ENCODE measurements around the gene TBX1. TPM values are rescaled to one million over a fixed set of nuclear protein-coding genes. Genes with fewer than 3 reads are reported as not detected.

The TBX1 gene
- total RNA-seq, 4 donors from 2014 or later = 1.6 to 7.0 (median 4.8) TPM

- Histone ChIP-seq H3K9me3 (no peaks in the 10 kb centered on the region), H3K4me1 (no peaks in the 10 kb centered on the region), H3K4me3 (no peak overlapping the region), H3K27me3 (peaks cover 3% of the 10 kb centered on the region), H3K36me3 (no peaks in the 10 kb centered on the region), H3K27ac (no peak overlapping the region)
- DNase-seq (ENCODE audit: low spot score in 2 of 2) = no peak
- no peak for TF ChIP-seq POLR2AphosphoS5 (IDR thresholded peaks at IDR 0.05)
- TF ChIP-seq CTCF (IDR thresholded peaks at IDR 0.05) = no peak
- TF ChIP-seq POLR2A (IDR thresholded peaks at IDR 0.05) = no peak
- TF ChIP-seq EP300 (IDR thresholded peaks at IDR 0.05) = no peak
- WGBS = 82% methylated on average over 16 of the region's 21 CpGs
These were observed 18.2 kb upstream of the TBX1 start for GRCh38 chr22:19742160-19743066.

GRCh38 chr22:19743081-19743480, 17.5 kb upstream of the TBX1 start:
- WGBS = 93% methylated on average over 4 of the region's 6 CpGs
- Histone ChIP-seq H3K36me3 (no peaks in the 10 kb centered on the region), H3K27ac (no peak overlapping the region), H3K4me1 (no peaks in the 10 kb centered on the region), H3K9me3 (no peaks in the 10 kb centered on the region), H3K27me3 (peaks cover 3% of the 10 kb centered on the region), H3K4me3 (no peak overlapping the region)
- TF ChIP-seq POLR2AphosphoS5 (IDR thresholded peaks at IDR 0.05) (no peak), EP300 (IDR thresholded peaks at IDR 0.05) (no peak), CTCF (IDR thresholded peaks at IDR 0.05) (no peak), POLR2A (IDR thresholded peaks at IDR 0.05) (no peak)
- DNase-seq (ENCODE audit: low spot score in 2 of 2) = no peak

GRCh38 chr22:19743651-19744050, 16.9 kb upstream of the TBX1 start:
- no peak for DNase-seq (ENCODE audit: low spot score in 2 of 2)
- Histone ChIP-seq H3K27me3 (peaks cover 2% of the 10 kb centered on the region), H3K27ac (no peak overlapping the region), H3K36me3 (no peaks in the 10 kb centered on the region), H3K4me1 (no peaks in the 10 kb centered on the region), H3K9me3 (no peaks in the 10 kb centered on the region), H3K4me3 (no peak overlapping the region)
- no peak for TF ChIP-seq EP300 (IDR thresholded peaks at IDR 0.05)
- no peak for TF ChIP-seq POLR2A (IDR thresholded peaks at IDR 0.05)
- no peak for TF ChIP-seq POLR2AphosphoS5 (IDR thresholded peaks at IDR 0.05)
- TF ChIP-seq CTCF (IDR thresholded peaks at IDR 0.05) = no peak
- WGBS = no CpG with 5 or more reads among the region's 4 CpGs

GRCh38 chr22:19744350-19745006, 16.1 kb upstream of the TBX1 start:
- WGBS = 86% methylated on average over 10 of the region's 13 CpGs

More at GRCh38 chr22:19744350-19745006, 16.1 kb upstream of the TBX1 start:
- TF ChIP-seq POLR2A (IDR thresholded peaks at IDR 0.05) (no peak), POLR2AphosphoS5 (IDR thresholded peaks at IDR 0.05) (no peak), CTCF (IDR thresholded peaks at IDR 0.05) (no peak), EP300 (IDR thresholded peaks at IDR 0.05) (no peak)
- no peaks in the 10 kb centered on the region for H3K4me1 ChIP-seq
- DNase-seq (ENCODE audit: low spot score in 2 of 2) = no peak
- no peaks in the 10 kb centered on the region for H3K9me3 ChIP-seq
- H3K27me3 ChIP-seq = no peaks in the 10 kb centered on the region
- H3K36me3 ChIP-seq = no peaks in the 10 kb centered on the region
- H3K27ac ChIP-seq = no peak overlapping the region
- H3K4me3 ChIP-seq = no peak overlapping the region
